ENCODE results near the gene RNF175. TPM values are rescaled to one million over a fixed set of nuclear protein-coding genes. Genes with fewer than 3 reads are reported as not detected.
A peak's percentile ranks its signal among the peaks of the same experiment; 100 is the strongest.

Gene RNF175
- total RNA-seq, 1 donor from 2014 or later: 2.0 TPM

GRCh38 chr4:153684182-153684970, 75.4 kb downstream of the RNF175 start, which contains the start of gene TLR2:
TSS of gene TLR2 (plus strand) at chr4:153684280. CDS start at chr4:153702908, 18,628 bp downstream.
- Histone ChIP-seq H3K4me3 (ENCODE audit: low read depth, low read length) (peak within 1 kb of the TSS; percentile 56), H3K27me3 (ENCODE audit: control insufficient read depth, insufficient read depth, low read length) (peaks cover 3% of the 10 kb centered on the region), H3K36me3 (ENCODE audit: control insufficient read depth, insufficient read depth, low read length) (peaks cover 1% of the 10 kb centered on the region)
- TF ChIP-seq CTCF (IDR thresholded peaks at IDR 0.05; ENCODE audit: insufficient read depth, low read length, poor library complexity, severe bottlenecking): peak; percentile 5
- DNase-seq (ENCODE audit: low read depth): no peak

GRCh38 chr4:153683763-153684181, 76.1 kb downstream of the RNF175 start:
- H3K4me3 ChIP-seq (ENCODE audit: low read depth, low read length): peak overlapping the region; percentile 56
- peaks cover 1% of the 10 kb centered on the region for H3K36me3 ChIP-seq (ENCODE audit: control insufficient read depth, insufficient read depth, low read length)
- peaks cover 3% of the 10 kb centered on the region for H3K27me3 ChIP-seq (ENCODE audit: control insufficient read depth, insufficient read depth, low read length)
- DNase-seq (ENCODE audit: low read depth): no peak
- TF ChIP-seq CTCF (IDR thresholded peaks at IDR 0.05; ENCODE audit: insufficient read depth, low read length, poor library complexity, severe bottlenecking): no peak

GRCh38 chr4:153679486-153679885, 80.3 kb downstream of the RNF175 start:
- DNase-seq (ENCODE audit: low read depth): no peak
- no peak overlapping the region for H3K4me3 ChIP-seq (ENCODE audit: low read depth, low read length)
- peaks cover 3% of the 10 kb centered on the region for H3K27me3 ChIP-seq (ENCODE audit: control insufficient read depth, insufficient read depth, low read length)
- H3K36me3 ChIP-seq (ENCODE audit: control insufficient read depth, insufficient read depth, low read length): no peaks in the 10 kb centered on the region
- no peak for TF ChIP-seq CTCF (IDR thresholded peaks at IDR 0.05; ENCODE audit: insufficient read depth, low read length, poor library complexity, severe bottlenecking)

GRCh38 chr4:153676984-153677383, 82.8 kb downstream of the RNF175 start:
- H3K36me3 ChIP-seq (ENCODE audit: control insufficient read depth, insufficient read depth, low read length): no peaks in the 10 kb centered on the region
- H3K4me3 ChIP-seq (ENCODE audit: low read depth, low read length): no peak overlapping the region
- H3K27me3 ChIP-seq (ENCODE audit: control insufficient read depth, insufficient read depth, low read length): no peaks in the 10 kb centered on the region
- no peak for TF ChIP-seq CTCF (IDR thresholded peaks at IDR 0.05; ENCODE audit: insufficient read depth, low read length, poor library complexity, severe bottlenecking)
- peak; percentile 78 for DNase-seq (ENCODE audit: low read depth)

- no peak for TF ChIP-seq CTCF (IDR thresholded peaks at IDR 0.05; ENCODE audit: insufficient read depth, low read length, poor library complexity, severe bottlenecking)
- H3K36me3 ChIP-seq (ENCODE audit: control insufficient read depth, insufficient read depth, low read length): no peaks in the 10 kb centered on the region
- H3K4me3 ChIP-seq (ENCODE audit: low read depth, low read length): no peak overlapping the region
- no peaks in the 10 kb centered on the region for H3K27me3 ChIP-seq (ENCODE audit: control insufficient read depth, insufficient read depth, low read length)
- no peak for DNase-seq (ENCODE audit: low read depth)
These were observed 83.3 kb downstream of the RNF175 start for GRCh38 chr4:153676486-153676885.
